ENCODE results near the gene SOCS2. TPM values are rescaled to one million over a fixed set of nuclear protein-coding genes. Genes with fewer than 3 reads are reported as not detected.

SOCS2 gene
- total and polyA plus RNA-seq, 2 of the 8 experiments (the other 6 are each of a cell fraction or from before 2014, with no cell fraction given), result 14.5 to 18.0 TPM

- TF ChIP-seq CHD7 (IDR thresholded peaks at IDR 0.05; ENCODE audit: insufficient replicate concordance, low read length), result no peak
- no peak for TF ChIP-seq TAF7 (optimal IDR thresholded peaks at IDR 0.05; ENCODE audit: borderline replicate concordance, low read depth, low read length)
- TF ChIP-seq POU5F1 (IDR thresholded peaks at IDR 0.05; ENCODE audit: low read depth, low read length), result no peak
- TF ChIP-seq TBP (IDR thresholded peaks at IDR 0.05; ENCODE audit: low read depth, low read length), result no peak
- no peak for TF ChIP-seq SAP30 (IDR thresholded peaks at IDR 0.05; ENCODE audit: insufficient read depth, insufficient replicate concordance, low read length)
- no peak for TF ChIP-seq TCF12 (IDR thresholded peaks at IDR 0.05; ENCODE audit: low read depth, low read length)
- no peak for TF ChIP-seq SIN3A (conservative IDR thresholded peaks at IDR 0.05 in 1 of 2, IDR thresholded peaks at IDR 0.05 in 1 of 2; ENCODE audit: low read depth in 1 of 2, low read length in 2 of 2)
- TF ChIP-seq POLR2AphosphoS5 (IDR thresholded peaks at IDR 0.05; ENCODE audit: low read depth, low read length), result no peak
- no peak for TF ChIP-seq ATF3 (IDR thresholded peaks at IDR 0.05; ENCODE audit: insufficient read depth, low read depth, low read length)
- no peak for TF ChIP-seq RXRA (IDR thresholded peaks at IDR 0.05; ENCODE audit: insufficient read depth, low read depth, low read length)
- no peak for TF ChIP-seq HDAC2 (IDR thresholded peaks at IDR 0.05; ENCODE audit: borderline replicate concordance in 1 of 2, low read depth in 2 of 2, low read length in 2 of 2)
Measured at GRCh38 chr12:93565760-93566159, 6.7 kb upstream of the SOCS2 start (continued).
